ENCODE results near the gene CDK14. TPM values are rescaled to one million over a fixed set of nuclear protein-coding genes. Genes with fewer than 3 reads are reported as not detected.

CDK14 gene
- total RNA-seq, 1 donor from 2014 or later: 131 TPM

- Mint-ChIP-seq H3K36me3 (ENCODE audit: unreplicated experiment) (peaks cover 5% of the 10 kb centered on the region), H3K27ac (ENCODE audit: unreplicated experiment) (no peak overlapping the region)
These were observed 492.6 kb downstream of the CDK14 start for GRCh38 chr7:91088691-91089090.

DNA sequence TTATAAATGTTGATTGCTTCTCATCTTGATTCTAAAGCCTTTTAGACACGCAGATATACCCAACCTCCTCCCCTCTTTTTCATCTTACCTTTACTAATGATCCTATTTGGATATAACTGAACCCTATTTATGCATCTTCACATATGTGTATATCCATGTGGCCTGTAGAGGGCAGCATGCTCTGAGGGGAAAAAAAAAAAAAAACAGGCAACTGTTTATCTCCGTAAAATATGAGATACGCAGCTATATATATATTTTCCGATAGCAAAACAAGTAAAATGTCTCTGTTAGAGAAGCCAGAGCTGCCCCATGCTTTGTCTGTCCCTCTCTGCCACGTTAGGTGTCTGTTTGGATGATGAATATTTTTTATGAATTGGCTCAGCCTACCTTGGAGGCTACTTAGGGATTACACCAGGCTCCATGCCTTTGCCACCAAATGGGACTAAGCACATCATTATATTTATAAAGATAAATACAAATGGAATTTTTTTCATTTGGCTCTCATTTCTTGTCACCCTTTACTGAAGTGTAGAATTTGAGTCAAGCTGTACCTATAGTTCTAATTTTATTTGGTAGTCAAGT, 493.4 kb downstream of the CDK14 start:
- Mint-ChIP-seq H3K9me3 (ENCODE audit: unreplicated experiment) (no peaks in the 10 kb centered on the region), H3K27ac (ENCODE audit: unreplicated experiment) (no peak overlapping the region), H3K36me3 (ENCODE audit: unreplicated experiment) (peaks cover 9% of the 10 kb centered on the region), H3K4me3 (ENCODE audit: unreplicated experiment) (no peak overlapping the region), H3K27me3 (ENCODE audit: unreplicated experiment) (no peaks in the 10 kb centered on the region), H3K4me1 (ENCODE audit: unreplicated experiment) (peaks cover 8% of the 10 kb centered on the region)
- no peak for DNase-seq (ENCODE audit: extremely low spot score, unreplicated experiment)
- peak; percentile 84 for TF ChIP-seq CTCF (IDR thresholded peaks at IDR 0.05)

More at GRCh38 chr7:91088691-91089090, 492.6 kb downstream of the CDK14 start:
- Mint-ChIP-seq H3K27me3 (ENCODE audit: unreplicated experiment) (no peaks in the 10 kb centered on the region), H3K4me1 (ENCODE audit: unreplicated experiment) (peaks cover 14% of the 10 kb centered on the region), H3K9me3 (ENCODE audit: unreplicated experiment) (no peaks in the 10 kb centered on the region), H3K4me3 (ENCODE audit: unreplicated experiment) (no peak overlapping the region)
- TF ChIP-seq CTCF (IDR thresholded peaks at IDR 0.05): no peak
- no peak for DNase-seq (ENCODE audit: extremely low spot score, unreplicated experiment)

- H3K4me3 Mint-ChIP-seq (ENCODE audit: unreplicated experiment): no peak overlapping the region
- no peak for TF ChIP-seq CTCF (IDR thresholded peaks at IDR 0.05)
- no peak overlapping the region for H3K27ac Mint-ChIP-seq (ENCODE audit: unreplicated experiment)
- H3K36me3 Mint-ChIP-seq (ENCODE audit: unreplicated experiment): peaks cover 12% of the 10 kb centered on the region
- H3K27me3 Mint-ChIP-seq (ENCODE audit: unreplicated experiment): no peaks in the 10 kb centered on the region
- peaks cover 4% of the 10 kb centered on the region for H3K9me3 Mint-ChIP-seq (ENCODE audit: unreplicated experiment)
- peaks cover 5% of the 10 kb centered on the region for H3K4me1 Mint-ChIP-seq (ENCODE audit: unreplicated experiment)
- DNase-seq (ENCODE audit: extremely low spot score, unreplicated experiment): no peak
These were observed 494.6 kb downstream of the CDK14 start for GRCh38 chr7:91090684-91091083.

DNA sequence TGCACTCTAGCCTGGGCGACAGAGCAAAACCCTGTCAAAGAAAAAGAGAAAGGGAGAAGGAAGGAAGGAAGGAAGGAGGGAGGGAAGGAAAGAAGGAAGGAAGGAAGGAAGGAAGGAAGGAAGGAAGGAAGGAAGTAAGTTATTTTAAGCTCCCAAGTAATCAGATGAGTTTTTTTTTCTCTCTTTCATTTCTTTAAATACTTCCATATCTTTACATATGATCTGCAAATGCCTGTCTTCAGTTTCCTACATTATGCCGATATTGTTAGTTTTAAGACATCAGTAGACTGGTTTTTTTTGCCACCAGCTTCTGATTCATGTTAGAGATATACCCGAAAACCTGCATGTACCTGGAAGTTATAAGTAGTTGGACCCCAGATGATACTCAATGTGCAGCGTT, 495.5 kb downstream of the CDK14 start:
- H3K27me3 Mint-ChIP-seq (ENCODE audit: unreplicated experiment): no peaks in the 10 kb centered on the region
- H3K9me3 Mint-ChIP-seq (ENCODE audit: unreplicated experiment): peaks cover 4% of the 10 kb centered on the region
- TF ChIP-seq CTCF (IDR thresholded peaks at IDR 0.05): no peak
- H3K4me1 Mint-ChIP-seq (ENCODE audit: unreplicated experiment): peaks cover 3% of the 10 kb centered on the region
- DNase-seq (ENCODE audit: extremely low spot score, unreplicated experiment): no peak
- no peak overlapping the region for H3K27ac Mint-ChIP-seq (ENCODE audit: unreplicated experiment)
- H3K4me3 Mint-ChIP-seq (ENCODE audit: unreplicated experiment): no peak overlapping the region
- H3K36me3 Mint-ChIP-seq (ENCODE audit: unreplicated experiment): peaks cover 12% of the 10 kb centered on the region

DNA sequence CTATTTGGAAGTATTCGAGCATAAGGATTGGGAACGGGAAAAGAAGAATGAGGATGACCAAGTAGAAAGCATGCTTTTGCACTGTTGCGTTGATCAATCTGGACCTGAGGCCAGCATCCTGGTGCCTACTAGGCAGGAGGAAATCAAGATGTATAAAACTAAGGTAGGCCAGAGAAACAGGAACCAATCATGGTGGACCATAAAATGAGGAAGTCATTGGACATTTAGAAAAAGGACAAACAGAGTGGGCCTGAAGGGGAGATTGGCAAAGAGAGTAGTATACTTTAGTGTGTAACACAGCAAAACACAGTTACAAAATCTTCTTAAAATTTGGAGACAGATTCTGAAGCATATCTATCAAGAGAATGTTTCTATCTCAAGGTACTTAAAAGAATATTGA, 497.1 kb downstream of the CDK14 start:
- TF ChIP-seq CTCF (IDR thresholded peaks at IDR 0.05): no peak
- H3K9me3 Mint-ChIP-seq (ENCODE audit: unreplicated experiment): peaks cover 4% of the 10 kb centered on the region
- peaks cover 8% of the 10 kb centered on the region for H3K4me1 Mint-ChIP-seq (ENCODE audit: unreplicated experiment)
- no peak overlapping the region for H3K27ac Mint-ChIP-seq (ENCODE audit: unreplicated experiment)
- H3K4me3 Mint-ChIP-seq (ENCODE audit: unreplicated experiment): no peak overlapping the region
- no peaks in the 10 kb centered on the region for H3K27me3 Mint-ChIP-seq (ENCODE audit: unreplicated experiment)
- DNase-seq (ENCODE audit: extremely low spot score, unreplicated experiment): no peak
- H3K36me3 Mint-ChIP-seq (ENCODE audit: unreplicated experiment): peaks cover 11% of the 10 kb centered on the region

All from osteocyte (in vitro differentiated cells).